Small intestine (tissue), 7 donors: ENCODE measurements around the gene PCSK6. TPM values are rescaled to one million over a fixed set of nuclear protein-coding genes. Genes with fewer than 3 reads are reported as not detected.
"Not testable (repeated sequence)": the region's sequence is repeated elsewhere in the genome, so short reads cannot be mapped to it uniquely, and the experiment has no call there.

Experiments used
- DNase-seq, 2 donors: peaks; one replicate each; pipeline versions ENCODE4 v3.0.0 to v3.0.0-alpha.2; 2013
- FAIRE-seq: peaks from 2 replicates; lab custom pipeline; 2012; peaks lifted over from hg19 to GRCh38; lab: Jason Lieb, UNC
- H3K27ac ChIP-seq, 3 donors: one replicate each; pipeline ENCODE4 v1.5.1; 2013; ENCODE audit warnings: low read length in 2 of 3, mild to moderate bottlenecking in 2 of 3, control low read depth in 1 of 3, inconsistent platforms in 1 of 3, low read depth in 1 of 3, moderate library complexity in 1 of 3
- H3K27me3 ChIP-seq, 3 donors: one replicate each; pipeline ENCODE4 v1.6.1; 2013; ENCODE audit warnings: low read length in 3 of 3, inconsistent platforms in 1 of 3; ENCODE audit not compliant: control insufficient read depth in 3 of 3, insufficient read depth in 3 of 3
- H3K36me3 ChIP-seq, 3 donors: one replicate each; pipeline ENCODE4 v1.6.1; 2013; ENCODE audit warnings: low read length in 3 of 3, inconsistent platforms in 1 of 3, low read depth in 1 of 3, mild to moderate bottlenecking in 1 of 3, moderate library complexity in 1 of 3; ENCODE audit not compliant: control insufficient read depth in 3 of 3, insufficient read depth in 2 of 3
- H3K4me1 ChIP-seq, 3 donors: one replicate each; pipeline ENCODE4 v1.6.1; 2013; ENCODE audit warnings: low read length in 2 of 3, inconsistent platforms in 1 of 3, low read depth in 1 of 3, mild to moderate bottlenecking in 1 of 3, moderate library complexity in 1 of 3; ENCODE audit not compliant: control insufficient read depth in 3 of 3, insufficient read depth in 2 of 3
- H3K4me3 ChIP-seq, 3 donors: one replicate each; pipeline ENCODE4 v1.5.1; 2013; ENCODE audit warnings: low read length in 3 of 3, control low read depth in 1 of 3, inconsistent platforms in 1 of 3, low read depth in 1 of 3, mild to moderate bottlenecking in 1 of 3, moderate library complexity in 1 of 3
- H3K9me3 ChIP-seq, 2 donors: one replicate each; pipeline ENCODE4 v1.6.1; 2013; ENCODE audit warnings: low read depth in 1 of 2, low read length in 1 of 2; ENCODE audit not compliant: control insufficient read depth in 2 of 2, insufficient read depth in 1 of 2
- WGBS, 3 donors: extraction: QIAGEN DNeasy Blood & Tissue Kit; methylation state at CpG; one replicate each; pipeline ENCODE4 v1.1.7; 2013; 5-methylcytosine and 5-hydroxymethylcytosine counted together
- polyA plus RNA-seq, 4 donors: library from polyadenylated mRNA; stranded (reverse) in 3 of 4; unstranded in 1 of 4; fragments of 200-250 nt in 3 of 4; fragments of 120-200 nt in 1 of 4; gene quantifications; one replicate each; pipeline versions ENCODE4 v1.2.1 to v1.2.3, GENCODE V29; 2013
- donor health status: healthy with polysubstance abuse.
- donor health status: control.
- donor health status: control.
- donor health status: Bipolar disorder and iron deficiency.
- donor health status: healthy.

Gene PCSK6
- polyA plus RNA-seq, 4 donors: 0.67 to 26.2 (median 6.5) TPM

GRCh38 chr15:101362986-101363566, 126.4 kb downstream of the PCSK6 start:
- 78 to 85% (median 84%) methylated on average over 8 of the region's 8 CpGs for WGBS, 3 donors
- DNase-seq: no peak
- peaks cover 0 to 11% (median 0%) of the 10 kb centered on the region in 3 donors for H3K36me3 ChIP-seq
- no peak overlapping the region for H3K27ac ChIP-seq
- no peak for FAIRE-seq
- H3K4me3 ChIP-seq: no peak overlapping the region
- H3K4me1 ChIP-seq: no peaks in the 10 kb centered on the region
- no peaks in the 10 kb centered on the region for H3K27me3 ChIP-seq
- no peaks in the 10 kb centered on the region for H3K9me3 ChIP-seq

DNA sequence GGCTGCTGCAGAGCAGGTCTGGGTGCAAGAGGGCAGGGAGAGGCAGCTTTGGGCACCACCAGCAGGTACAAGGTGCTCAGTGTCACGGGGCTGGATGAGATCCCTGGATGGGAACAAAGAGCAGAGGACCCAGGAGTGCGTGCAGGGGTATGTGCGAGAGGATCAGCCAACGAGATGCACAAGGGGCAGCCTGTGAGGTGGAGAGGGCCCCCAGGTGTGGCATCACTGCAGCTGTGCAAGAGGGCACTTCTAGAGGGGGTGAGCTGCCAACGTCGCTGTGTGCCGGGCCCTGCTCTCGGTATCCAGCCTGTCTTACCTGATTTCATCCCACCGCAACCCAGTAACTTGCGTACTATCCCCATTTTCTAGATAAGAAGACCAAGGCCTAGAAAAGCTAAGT, 127.1 kb downstream of the PCSK6 start:
- WGBS, 3 donors: 90 to 95% (median 92%) methylated on average over 10 of the region's 10 CpGs
- no peak for DNase-seq
- FAIRE-seq: no peak

DNA sequence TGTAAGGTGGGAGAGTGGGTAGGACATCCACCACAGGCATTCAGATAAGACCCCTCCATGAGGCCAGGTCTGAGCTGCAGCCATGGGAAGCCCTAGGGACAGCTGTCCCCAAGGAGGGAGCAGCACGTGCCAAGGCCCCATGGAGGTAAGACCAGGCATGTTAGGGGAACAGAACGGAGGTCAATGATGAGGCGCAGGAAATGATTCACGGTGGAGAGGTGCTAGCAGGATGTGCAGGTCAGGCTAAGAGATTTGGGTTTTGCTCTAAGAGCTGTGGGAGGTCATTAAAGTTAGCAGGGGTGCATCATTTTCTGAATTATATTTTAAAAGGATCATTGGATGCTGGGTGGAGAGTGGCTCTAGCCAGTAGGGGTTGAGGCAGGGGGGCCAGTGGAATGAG, 128.1 kb downstream of the PCSK6 start:
- whole genome bisulfite sequencing, 3 donors: 80 to 92% (median 81%) methylated on average over 4 of the region's 4 CpGs
- peaks cover 0 to 9% (median 0%) of the 10 kb centered on the region in 3 donors for H3K36me3 ChIP-seq
- FAIRE-seq: no peak

More for the DNA sequence above, 127.1 kb downstream of the PCSK6 start:
- H3K4me3 ChIP-seq: no peak overlapping the region
- no peak overlapping the region for H3K27ac ChIP-seq
- H3K27me3 ChIP-seq: no peaks in the 10 kb centered on the region
- peaks cover 0 to 11% (median 0%) of the 10 kb centered on the region in 3 donors for H3K36me3 ChIP-seq
- H3K9me3 ChIP-seq: no peaks in the 10 kb centered on the region
- H3K4me1 ChIP-seq: no peaks in the 10 kb centered on the region

GRCh38 chr15:101359365-101359947, 130.1 kb downstream of the PCSK6 start:
- H3K36me3 ChIP-seq: peaks cover 0 to 13% (median 0%) of the 10 kb centered on the region in 3 donors
- no peaks in the 10 kb centered on the region for H3K4me1 ChIP-seq
- DNase-seq: no peak
- 50 to 81% (median 63%) methylated on average over 9 of the region's 9 CpGs for WGBS, 3 donors
- H3K27me3 ChIP-seq: no peaks in the 10 kb centered on the region
- H3K9me3 ChIP-seq: no peaks in the 10 kb centered on the region
- H3K27ac ChIP-seq: no peak overlapping the region
- H3K4me3 ChIP-seq: no peak overlapping the region
- no peak for FAIRE-seq

More for the DNA sequence above, 128.1 kb downstream of the PCSK6 start:
- no peaks in the 10 kb centered on the region for H3K9me3 ChIP-seq
- no peak overlapping the region for H3K27ac ChIP-seq
- H3K4me3 ChIP-seq: no peak overlapping the region
- no peaks in the 10 kb centered on the region for H3K27me3 ChIP-seq
- DNase-seq: no peak
- H3K4me1 ChIP-seq: no peaks in the 10 kb centered on the region

- no peaks in the 10 kb centered on the region for H3K27me3 ChIP-seq
- no peak overlapping the region for H3K4me3 ChIP-seq
- DNase-seq (no peak), FAIRE-seq (no peak)
- no peak overlapping the region for H3K27ac ChIP-seq
- H3K9me3 ChIP-seq: no peaks in the 10 kb centered on the region
- peaks cover 0 to 13% (median 0%) of the 10 kb centered on the region in 3 donors for H3K36me3 ChIP-seq
- H3K4me1 ChIP-seq: no peaks in the 10 kb centered on the region
- WGBS, 3 donors: 82 to 84% (median 83%) methylated on average over 7 of the region's 7 CpGs
These were observed 130.6 kb downstream of the PCSK6 start for GRCh38 chr15:101358895-101359294.

- H3K27me3 ChIP-seq: no peaks in the 10 kb centered on the region
- DNase-seq (no peak), FAIRE-seq (no peak)
- H3K27ac ChIP-seq: no peak overlapping the region
- WGBS, 3 donors: 93 to 95% (median 93%) methylated on average over 11 of the region's 11 CpGs
- peaks cover 0 to 10% (median 0%) of the 10 kb centered on the region in 3 donors for H3K36me3 ChIP-seq
- no peaks in the 10 kb centered on the region for H3K4me1 ChIP-seq
- no peak overlapping the region for H3K4me3 ChIP-seq
- no peaks in the 10 kb centered on the region for H3K9me3 ChIP-seq
These were observed 131.6 kb downstream of the PCSK6 start for GRCh38 chr15:101357885-101358284.

GRCh38 chr15:101357333-101357732, 132.2 kb downstream of the PCSK6 start:
- 85 to 92% (median 87%) methylated on average over 14 to 15 of the region's 15 CpGs for WGBS, 3 donors

GRCh38 chr15:101356512-101357172, 132.9 kb downstream of the PCSK6 start:
- DNase-seq, H3K27me3 ChIP-seq, H3K36me3 ChIP-seq, H3K9me3 ChIP-seq, H3K4me3 ChIP-seq, H3K27ac ChIP-seq, FAIRE-seq, H3K4me1 ChIP-seq: not testable (repeated sequence)
- 83 to 90% (median 86%) methylated on average over 9 of the region's 9 CpGs for WGBS, 3 donors

More at GRCh38 chr15:101357333-101357732, 132.2 kb downstream of the PCSK6 start:
- H3K9me3 ChIP-seq: no peaks in the 10 kb centered on the region
- FAIRE-seq (no peak), DNase-seq (no peak)
- H3K4me1 ChIP-seq: no peaks in the 10 kb centered on the region
- peaks cover 0 to 10% (median 0%) of the 10 kb centered on the region in 3 donors for H3K36me3 ChIP-seq
- no peaks in the 10 kb centered on the region for H3K27me3 ChIP-seq
- H3K27ac ChIP-seq: no peak overlapping the region
- H3K4me3 ChIP-seq: no peak overlapping the region
